Neutrophil (primary cell): ENCODE data around the gene UBASH3B.

Experiments
- H3K27ac ChIP-seq: fragments of 200-600 bp; sonication (generic); 2 replicates; pipeline ENCODE4 v1.5.1; 2016; ENCODE audit warnings: mild to moderate bottlenecking, moderate library complexity
- H3K27me3 ChIP-seq: fragments of 200-600 bp; sonication (generic); 2 replicates; pipeline ENCODE4 v1.6.0; 2016; ENCODE audit warnings: mild to moderate bottlenecking
- H3K36me3 ChIP-seq: fragments of 200-600 bp; sonication (generic); 2 replicates; pipeline ENCODE4 v1.5.1; 2017
- H3K4me1 ChIP-seq, 2 experiments: fragments of 200-600 bp in 1 of 2; sonication (generic) in 1 of 2; 1 replicate in 1 of 2; 2 replicates in 1 of 2; pipeline versions ENCODE4 v1.5.1 to v1.6.1; 2013 to 2016; ENCODE audit warnings: low read depth in 1 of 2, low read length in 1 of 2, mild to moderate bottlenecking in 1 of 2, moderate library complexity in 1 of 2; ENCODE audit not compliant: control insufficient read depth in 1 of 2, insufficient read depth in 1 of 2
- H3K4me3 ChIP-seq, 2 experiments: fragments of 200-600 bp in 1 of 2; sonication (generic) in 1 of 2; 1 replicate in 1 of 2; 2 replicates in 1 of 2; pipeline ENCODE4 v1.5.1; 2013 to 2016; ENCODE audit warnings: low read depth in 1 of 2, low read length in 1 of 2, mild to moderate bottlenecking in 1 of 2, moderate library complexity in 1 of 2
- H3K9me3 ChIP-seq: fragments of 200-600 bp; sonication (generic); 2 replicates; pipeline ENCODE4 v1.5.1; 2016
- TF ChIP-seq, protein P1 (sequence below): fragments of 200-600 bp; sonication (generic); IDR thresholded peaks from 2 replicates; pipeline ENCODE4 v1.5.1; 2016; ENCODE audit warnings: antibody characterized with exemption

UBASH3B gene

GRCh38 chr11:122737951-122738693, 82.6 kb downstream of the UBASH3B start:
- H3K36me3 ChIP-seq = no peaks in the 10 kb centered on the region
- no peaks in the 10 kb centered on the region for H3K9me3 ChIP-seq
- TF ChIP-seq, protein P1, sequence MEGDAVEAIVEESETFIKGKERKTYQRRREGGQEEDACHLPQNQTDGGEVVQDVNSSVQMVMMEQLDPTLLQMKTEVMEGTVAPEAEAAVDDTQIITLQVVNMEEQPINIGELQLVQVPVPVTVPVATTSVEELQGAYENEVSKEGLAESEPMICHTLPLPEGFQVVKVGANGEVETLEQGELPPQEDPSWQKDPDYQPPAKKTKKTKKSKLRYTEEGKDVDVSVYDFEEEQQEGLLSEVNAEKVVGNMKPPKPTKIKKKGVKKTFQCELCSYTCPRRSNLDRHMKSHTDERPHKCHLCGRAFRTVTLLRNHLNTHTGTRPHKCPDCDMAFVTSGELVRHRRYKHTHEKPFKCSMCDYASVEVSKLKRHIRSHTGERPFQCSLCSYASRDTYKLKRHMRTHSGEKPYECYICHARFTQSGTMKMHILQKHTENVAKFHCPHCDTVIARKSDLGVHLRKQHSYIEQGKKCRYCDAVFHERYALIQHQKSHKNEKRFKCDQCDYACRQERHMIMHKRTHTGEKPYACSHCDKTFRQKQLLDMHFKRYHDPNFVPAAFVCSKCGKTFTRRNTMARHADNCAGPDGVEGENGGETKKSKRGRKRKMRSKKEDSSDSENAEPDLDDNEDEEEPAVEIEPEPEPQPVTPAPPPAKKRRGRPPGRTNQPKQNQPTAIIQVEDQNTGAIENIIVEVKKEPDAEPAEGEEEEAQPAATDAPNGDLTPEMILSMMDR = no peak
- no peaks in the 10 kb centered on the region for H3K27me3 ChIP-seq
- no peak overlapping the region for H3K4me3 ChIP-seq
- peaks cover 19 to 21% of the 10 kb centered on the region in 2 experiments for H3K4me1 ChIP-seq
- no peak overlapping the region for H3K27ac ChIP-seq

GRCh38 chr11:122741613-122742300, 86.2 kb downstream of the UBASH3B start:
- H3K9me3 ChIP-seq = no peaks in the 10 kb centered on the region
- no peaks in the 10 kb centered on the region for H3K27me3 ChIP-seq
- H3K36me3 ChIP-seq = no peaks in the 10 kb centered on the region
- H3K27ac ChIP-seq = peak overlapping the region; percentile 69
- TF ChIP-seq, protein P1 = no peak
- H3K4me3 ChIP-seq = no peak overlapping the region
- peaks cover 38 to 42% of the 10 kb centered on the region in 2 experiments for H3K4me1 ChIP-seq

DNA sequence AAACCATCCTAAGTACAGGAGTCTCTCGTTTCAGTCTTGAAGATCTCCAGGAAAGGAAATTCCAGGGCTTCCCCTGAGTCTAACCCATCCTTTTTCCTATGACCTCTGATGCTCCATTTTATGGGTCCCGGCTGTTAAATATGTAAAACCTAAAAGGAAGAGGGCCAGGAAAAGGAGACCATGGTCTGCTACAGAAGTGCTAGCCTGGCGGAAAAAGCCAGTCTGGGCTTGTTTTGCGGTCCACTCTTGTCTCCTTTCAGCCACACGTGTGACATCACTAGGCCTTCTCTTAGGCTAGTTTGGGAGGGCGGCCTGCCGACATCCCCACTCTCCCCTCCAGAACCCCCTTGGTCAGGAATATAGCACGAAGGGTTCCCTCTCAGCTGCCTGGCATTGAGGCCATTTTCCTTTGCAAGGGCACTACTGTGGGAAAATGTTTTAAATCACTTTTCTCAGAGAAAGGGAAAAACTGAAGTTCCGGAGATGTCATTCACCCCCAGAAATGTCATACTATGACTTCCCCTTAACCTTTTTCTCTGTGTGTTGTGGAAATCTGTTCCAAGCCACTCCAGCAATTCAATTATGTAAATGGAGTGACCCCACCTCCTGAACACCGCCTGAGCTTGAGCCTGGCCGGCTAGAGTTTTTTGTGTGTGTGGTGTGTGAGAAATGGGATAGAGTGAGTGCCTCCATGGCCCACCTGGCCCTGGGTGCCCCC, 86.9 kb downstream of the UBASH3B start:
- Histone ChIP-seq H3K4me1 (peaks cover 38 to 42% of the 10 kb centered on the region in 2 experiments), H3K27me3 (no peaks in the 10 kb centered on the region), H3K9me3 (no peaks in the 10 kb centered on the region), H3K36me3 (no peaks in the 10 kb centered on the region), H3K27ac (peak overlapping the region; percentile 69), H3K4me3 (no peak overlapping the region)
- TF ChIP-seq, protein P1 = no peak

- H3K27ac ChIP-seq = peak overlapping the region; percentile 69
- H3K4me3 ChIP-seq = no peak overlapping the region
- H3K9me3 ChIP-seq = no peaks in the 10 kb centered on the region
- H3K36me3 ChIP-seq = no peaks in the 10 kb centered on the region
- H3K27me3 ChIP-seq = no peaks in the 10 kb centered on the region
- TF ChIP-seq, protein P1 = no peak
- peaks cover 38 to 42% of the 10 kb centered on the region in 2 experiments for H3K4me1 ChIP-seq
Measured at GRCh38 chr11:122743097-122743741, 87.7 kb downstream of the UBASH3B start.

DNA sequence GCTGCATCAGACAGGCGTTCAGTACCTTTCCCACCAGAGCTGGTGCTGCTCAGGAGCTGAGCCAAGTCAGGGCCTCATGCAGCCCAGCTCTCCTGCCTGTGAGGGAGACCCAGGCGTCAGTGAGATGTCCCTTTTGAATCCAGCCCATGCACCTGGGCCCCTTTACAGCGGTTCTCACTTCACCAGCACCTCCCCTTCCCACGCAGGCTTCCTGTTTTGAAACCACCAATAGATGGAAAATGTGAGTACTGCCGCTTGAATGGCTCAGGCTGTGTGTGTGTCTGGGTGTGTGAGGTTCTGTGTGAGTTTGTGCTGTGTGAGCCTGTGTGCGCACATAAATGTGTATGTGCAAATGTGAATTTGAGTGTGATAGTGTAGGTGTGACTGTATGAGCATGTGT, 88.4 kb downstream of the UBASH3B start:
- TF ChIP-seq, protein P1 = no peak
- Histone ChIP-seq H3K4me3 (no peak overlapping the region), H3K4me1 (peaks cover 38 to 42% of the 10 kb centered on the region in 2 experiments), H3K27ac (peak overlapping the region; percentile 69), H3K36me3 (no peaks in the 10 kb centered on the region), H3K9me3 (no peaks in the 10 kb centered on the region), H3K27me3 (no peaks in the 10 kb centered on the region)
